Central memory CD8-positive, alpha-beta T cell (primary cell): ENCODE measurements around the gene PPIL6.

Source experiments
- ATAC-seq: fragments of 150-1000 bp; cut with Tn5 transposase; replicated peaks from 2 replicates; pipeline ENCODE4 v1.10.0; 2022; ENCODE audit warnings: mild to moderate bottlenecking, moderate FRiP score, moderate number of reproducible peaks; ENCODE audit not compliant: poor library complexity, severe bottlenecking; ENCODE audit errors: extremely low read depth
- DNase-seq, 2 donors: peaks; one replicate each; pipeline ENCODE4 v3.0.0; 2021; ENCODE audit warnings: low spot score in 2 of 2
- H3K27ac Mint-ChIP-seq: one replicate; pipeline ENCODE4 v1.8.0; 2022; ENCODE audit warnings: low read depth, mild to moderate bottlenecking, moderate library complexity, mixed read lengths
- H3K27me3 Mint-ChIP-seq: one replicate; pipeline ENCODE4 v1.8.0; 2022; ENCODE audit warnings: mixed read lengths
- H3K36me3 Mint-ChIP-seq: one replicate; pipeline ENCODE4 v1.8.0; 2022; ENCODE audit warnings: mild to moderate bottlenecking, moderate library complexity, mixed read lengths; ENCODE audit not compliant: insufficient read depth
- H3K4me1 Mint-ChIP-seq: one replicate; pipeline ENCODE4 v1.8.0; 2022; ENCODE audit warnings: mixed read lengths
- H3K4me3 Mint-ChIP-seq: one replicate; pipeline ENCODE4 v1.8.0; 2022; ENCODE audit warnings: mild to moderate bottlenecking, moderate library complexity, mixed read lengths
- H3K9me3 Mint-ChIP-seq: one replicate; pipeline ENCODE4 v1.8.0; 2022; ENCODE audit warnings: mixed read lengths

The PPIL6 gene

DNA sequence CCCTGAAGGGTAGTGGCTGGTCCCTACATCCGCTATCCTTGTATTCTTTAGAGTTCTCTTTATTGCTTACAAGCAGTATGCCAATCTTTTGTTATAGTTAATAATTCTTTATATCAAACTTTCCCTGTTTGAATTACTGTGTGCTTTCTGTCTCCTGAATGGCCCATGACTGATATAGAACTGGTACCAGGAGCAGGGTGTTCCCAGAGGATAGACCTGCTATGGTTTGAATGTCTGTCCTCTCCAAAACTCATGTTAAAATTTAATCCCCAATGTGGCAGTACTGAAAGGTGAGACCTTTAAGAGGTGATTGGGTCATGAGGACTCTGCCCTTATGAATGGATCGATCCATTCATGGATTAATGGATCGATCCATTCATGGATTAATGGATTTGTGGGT lies 84.2 kb downstream of the PPIL6 start:
- no peak overlapping the region for H3K27ac Mint-ChIP-seq
- no peaks in the 10 kb centered on the region for H3K9me3 Mint-ChIP-seq

DNA sequence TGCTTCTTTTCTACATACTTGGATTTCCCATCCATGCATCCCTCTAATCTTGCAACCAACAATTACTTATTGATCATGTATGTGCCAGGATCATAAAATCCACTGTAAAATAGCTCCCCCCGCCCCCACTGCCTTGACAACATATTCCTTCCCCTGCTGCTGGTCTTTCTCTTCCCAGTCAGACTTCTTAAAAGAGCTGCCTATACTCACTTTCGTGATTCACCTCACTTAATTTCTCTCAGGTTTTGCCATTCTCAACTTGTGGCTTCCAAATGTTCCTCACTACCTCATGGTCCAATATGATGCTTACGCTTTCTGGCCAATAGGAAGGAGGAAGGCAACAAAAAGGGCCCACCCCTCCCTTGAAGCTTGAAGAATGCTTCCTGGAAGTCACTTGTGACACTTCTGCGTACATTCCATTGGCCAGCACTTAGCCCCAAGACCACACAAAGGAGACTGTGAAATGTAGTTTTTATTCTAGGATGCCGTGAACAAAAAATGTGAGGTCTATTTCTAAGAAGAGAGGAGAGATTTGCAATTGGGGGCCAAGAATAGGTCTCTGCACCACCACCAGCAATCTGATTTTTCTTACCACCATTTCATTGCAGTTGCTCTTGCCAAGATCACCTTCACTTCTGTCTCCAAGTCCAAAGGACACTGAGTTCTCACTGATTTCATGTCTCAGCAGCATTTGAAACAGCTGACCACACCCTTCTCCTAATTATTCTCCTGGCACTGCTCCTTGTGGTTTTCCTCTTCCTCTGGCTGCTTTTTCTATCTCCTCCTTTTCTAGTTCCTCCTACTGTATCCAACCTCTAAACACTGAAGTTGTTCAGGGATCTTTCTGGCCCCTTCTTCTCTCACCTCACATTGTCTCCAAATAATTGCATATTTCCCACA lies 88.9 kb downstream of the PPIL6 start:
- no peaks in the 10 kb centered on the region for H3K27me3 Mint-ChIP-seq
- H3K4me3 Mint-ChIP-seq = no peak overlapping the region
- peaks cover 7% of the 10 kb centered on the region for H3K36me3 Mint-ChIP-seq
- ATAC-seq (no peak), DNase-seq (no peak)
- no peak overlapping the region for H3K27ac Mint-ChIP-seq
- H3K9me3 Mint-ChIP-seq = no peaks in the 10 kb centered on the region
- H3K4me1 Mint-ChIP-seq = peaks cover 12% of the 10 kb centered on the region

More for the DNA sequence above, 84.2 kb downstream of the PPIL6 start:
- Mint-ChIP-seq H3K4me3 (no peak overlapping the region), H3K4me1 (peaks cover 23% of the 10 kb centered on the region), H3K27me3 (no peaks in the 10 kb centered on the region), H3K36me3 (peaks cover 15% of the 10 kb centered on the region)
- DNase-seq = no peak
- ATAC-seq = no peak

DNA sequence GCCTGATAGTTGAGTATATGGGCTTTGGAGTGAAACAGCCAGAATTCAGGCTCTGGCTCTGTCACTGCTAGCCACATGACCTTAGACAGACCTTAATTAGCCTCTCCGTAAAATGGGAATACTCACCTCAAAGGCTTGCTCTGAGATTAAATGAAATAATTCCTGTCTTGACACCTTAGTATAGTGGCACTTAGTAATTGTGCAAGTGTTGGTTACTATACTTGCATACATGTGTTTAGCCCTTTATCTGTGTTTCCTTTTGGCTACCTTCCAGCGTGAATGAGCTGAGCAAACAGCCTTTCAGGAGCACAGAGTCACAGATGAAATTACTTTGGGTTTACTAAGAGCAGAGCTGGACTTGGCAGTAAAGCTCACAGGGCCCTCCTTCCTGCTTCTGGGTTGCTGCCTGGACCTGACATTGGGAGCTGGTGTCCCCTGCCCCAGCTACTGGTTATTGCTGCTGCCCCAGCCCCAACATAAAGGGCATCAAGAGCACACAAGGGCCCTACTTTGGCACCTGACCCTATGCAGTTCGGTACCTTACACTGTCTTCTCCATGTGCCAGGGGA lies 90.9 kb downstream of the PPIL6 start:
- no peak overlapping the region for H3K27ac Mint-ChIP-seq
- no peak for DNase-seq
- no peaks in the 10 kb centered on the region for H3K27me3 Mint-ChIP-seq

GRCh38 chr6:109348226-109348625 lies 92.2 kb downstream of the PPIL6 start:
- Mint-ChIP-seq H3K27me3 (no peaks in the 10 kb centered on the region), H3K4me3 (no peak overlapping the region), H3K27ac (no peak overlapping the region), H3K36me3 (peaks cover 5% of the 10 kb centered on the region), H3K9me3 (no peaks in the 10 kb centered on the region), H3K4me1 (peaks cover 12% of the 10 kb centered on the region)
- ATAC-seq (no peak), DNase-seq (no peak)

More for the DNA sequence above, 90.9 kb downstream of the PPIL6 start:
- Mint-ChIP-seq H3K4me1 (peaks cover 12% of the 10 kb centered on the region), H3K4me3 (no peak overlapping the region), H3K36me3 (peaks cover 4% of the 10 kb centered on the region), H3K9me3 (no peaks in the 10 kb centered on the region)
- no peak for ATAC-seq

GRCh38 chr6:109347779-109348178 lies 92.6 kb downstream of the PPIL6 start:
- DNase-seq = no peak
- ATAC-seq = no peak
- H3K4me1 Mint-ChIP-seq = peaks cover 12% of the 10 kb centered on the region
- peaks cover 3% of the 10 kb centered on the region for H3K36me3 Mint-ChIP-seq
- no peaks in the 10 kb centered on the region for H3K9me3 Mint-ChIP-seq
- no peak overlapping the region for H3K27ac Mint-ChIP-seq
- no peak overlapping the region for H3K4me3 Mint-ChIP-seq
- no peaks in the 10 kb centered on the region for H3K27me3 Mint-ChIP-seq

GRCh38 chr6:109345986-109346385 lies 94.4 kb downstream of the PPIL6 start:
- Mint-ChIP-seq H3K4me3 (no peak overlapping the region), H3K36me3 (peaks cover 3% of the 10 kb centered on the region), H3K27me3 (no peaks in the 10 kb centered on the region), H3K9me3 (no peaks in the 10 kb centered on the region), H3K4me1 (peaks cover 4% of the 10 kb centered on the region), H3K27ac (no peak overlapping the region)
- ATAC-seq (no peak), DNase-seq (no peak)

- H3K27me3 Mint-ChIP-seq = no peaks in the 10 kb centered on the region
- DNase-seq = no peak
- no peak overlapping the region for H3K4me3 Mint-ChIP-seq
- no peak for ATAC-seq
- H3K4me1 Mint-ChIP-seq = no peaks in the 10 kb centered on the region
- no peaks in the 10 kb centered on the region for H3K9me3 Mint-ChIP-seq
- peaks cover 2% of the 10 kb centered on the region for H3K36me3 Mint-ChIP-seq
- no peak overlapping the region for H3K27ac Mint-ChIP-seq
Observed at GRCh38 chr6:109344226-109344625, 96.2 kb downstream of the PPIL6 start.

GRCh38 chr6:109343518-109343917 lies 96.9 kb downstream of the PPIL6 start:
- H3K36me3 Mint-ChIP-seq = peaks cover 2% of the 10 kb centered on the region
- ATAC-seq = no peak
- H3K9me3 Mint-ChIP-seq = no peaks in the 10 kb centered on the region
- DNase-seq = no peak
- H3K27ac Mint-ChIP-seq = no peak overlapping the region
- H3K27me3 Mint-ChIP-seq = no peaks in the 10 kb centered on the region
- no peaks in the 10 kb centered on the region for H3K4me1 Mint-ChIP-seq
- H3K4me3 Mint-ChIP-seq = no peak overlapping the region

GRCh38 chr6:109342911-109343310 lies 97.5 kb downstream of the PPIL6 start:
- Mint-ChIP-seq H3K27ac (no peak overlapping the region), H3K4me3 (no peak overlapping the region), H3K27me3 (no peaks in the 10 kb centered on the region), H3K36me3 (peaks cover 2% of the 10 kb centered on the region), H3K9me3 (no peaks in the 10 kb centered on the region), H3K4me1 (no peaks in the 10 kb centered on the region)
- DNase-seq (no peak), ATAC-seq (no peak)

GRCh38 chr6:109342506-109342905 lies 97.9 kb downstream of the PPIL6 start:
- H3K27me3 Mint-ChIP-seq = no peaks in the 10 kb centered on the region
- H3K4me3 Mint-ChIP-seq = no peak overlapping the region
- no peaks in the 10 kb centered on the region for H3K4me1 Mint-ChIP-seq
- H3K9me3 Mint-ChIP-seq = no peaks in the 10 kb centered on the region
- peaks cover 2% of the 10 kb centered on the region for H3K36me3 Mint-ChIP-seq
- H3K27ac Mint-ChIP-seq = no peak overlapping the region
- no peak for DNase-seq
- ATAC-seq = no peak

DNA sequence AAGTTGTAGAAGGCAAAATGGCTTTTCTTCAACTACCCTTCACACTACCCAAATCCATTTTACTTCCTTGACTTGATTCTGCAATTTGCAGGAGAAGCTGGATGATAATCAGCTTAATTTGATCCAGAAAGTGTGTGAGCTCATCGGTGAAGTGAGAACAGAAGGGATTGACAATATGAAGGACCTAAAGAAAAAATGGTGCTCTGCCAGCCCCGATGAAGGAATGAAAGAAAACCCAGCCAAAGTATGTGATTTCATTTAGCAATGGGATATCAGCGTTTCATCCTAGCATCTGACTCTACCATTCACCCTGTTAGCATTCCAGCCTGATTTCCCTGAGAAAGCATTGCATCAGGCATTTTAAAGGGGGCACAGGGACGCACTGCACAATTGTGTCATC lies 99.6 kb downstream of the PPIL6 start:
- no peak overlapping the region for H3K4me3 Mint-ChIP-seq
- ATAC-seq (no peak), DNase-seq (no peak)
- no peaks in the 10 kb centered on the region for H3K9me3 Mint-ChIP-seq
- H3K27me3 Mint-ChIP-seq = no peaks in the 10 kb centered on the region
- peaks cover 4% of the 10 kb centered on the region for H3K4me1 Mint-ChIP-seq
- peaks cover 2% of the 10 kb centered on the region for H3K36me3 Mint-ChIP-seq
- H3K27ac Mint-ChIP-seq = peak overlapping the region; percentile 11
